Fibroblast of mammary gland (primary cell): Measurements from ENCODE around the gene SIN3B.

Source experiments
- DNase-seq: peaks from one replicate; pipeline ENCODE4 v3.0.0-alpha.2; 2010; ENCODE audit warnings: low read depth
- H3K4me3 ChIP-seq: 2 replicates; pipeline ENCODE4 v1.5.1; 2011; ENCODE audit warnings: low read depth, mild to moderate bottlenecking, low read length, moderate library complexity; ENCODE audit not compliant: control insufficient read depth
- TF ChIP-seq, protein P1 (sequence below): conservative IDR thresholded peaks from 2 replicates; pipeline ENCODE4 v1.5.1; 2011; ENCODE audit warnings: low read depth, low read length, inconsistent platforms; ENCODE audit not compliant: control insufficient read depth, insufficient read depth

Gene SIN3B

DNA sequence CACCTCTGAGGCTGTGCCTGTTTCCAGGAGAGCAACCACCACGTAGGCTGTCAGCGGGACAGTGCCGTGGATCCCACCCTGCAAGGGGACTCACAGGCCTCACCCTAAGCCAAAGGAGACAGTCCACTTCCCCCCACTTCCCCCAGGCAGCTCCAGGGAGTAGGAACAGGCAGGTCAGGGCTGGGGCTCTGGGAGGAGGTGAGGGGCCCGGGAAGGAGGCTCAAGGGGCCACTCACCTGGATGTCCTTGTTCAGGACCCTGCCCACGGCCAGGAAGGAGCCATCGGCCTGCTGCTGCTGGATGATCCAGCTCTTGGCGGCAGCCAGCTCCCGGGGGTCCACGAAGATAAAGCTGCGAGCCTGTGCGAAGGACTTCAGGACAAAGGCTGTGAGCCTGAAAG lies 85.2 kb downstream of the SIN3B start:
- H3K4me3 ChIP-seq, result no peak overlapping the region
- no peak for DNase-seq
- TF ChIP-seq, protein P1, sequence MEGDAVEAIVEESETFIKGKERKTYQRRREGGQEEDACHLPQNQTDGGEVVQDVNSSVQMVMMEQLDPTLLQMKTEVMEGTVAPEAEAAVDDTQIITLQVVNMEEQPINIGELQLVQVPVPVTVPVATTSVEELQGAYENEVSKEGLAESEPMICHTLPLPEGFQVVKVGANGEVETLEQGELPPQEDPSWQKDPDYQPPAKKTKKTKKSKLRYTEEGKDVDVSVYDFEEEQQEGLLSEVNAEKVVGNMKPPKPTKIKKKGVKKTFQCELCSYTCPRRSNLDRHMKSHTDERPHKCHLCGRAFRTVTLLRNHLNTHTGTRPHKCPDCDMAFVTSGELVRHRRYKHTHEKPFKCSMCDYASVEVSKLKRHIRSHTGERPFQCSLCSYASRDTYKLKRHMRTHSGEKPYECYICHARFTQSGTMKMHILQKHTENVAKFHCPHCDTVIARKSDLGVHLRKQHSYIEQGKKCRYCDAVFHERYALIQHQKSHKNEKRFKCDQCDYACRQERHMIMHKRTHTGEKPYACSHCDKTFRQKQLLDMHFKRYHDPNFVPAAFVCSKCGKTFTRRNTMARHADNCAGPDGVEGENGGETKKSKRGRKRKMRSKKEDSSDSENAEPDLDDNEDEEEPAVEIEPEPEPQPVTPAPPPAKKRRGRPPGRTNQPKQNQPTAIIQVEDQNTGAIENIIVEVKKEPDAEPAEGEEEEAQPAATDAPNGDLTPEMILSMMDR, result no peak

- H3K4me3 ChIP-seq, result no peak overlapping the region
- TF ChIP-seq, protein P1, result no peak
- no peak for DNase-seq
These were observed 85.9 kb downstream of the SIN3B start for GRCh38 chr19:16915135-16915534.

DNA sequence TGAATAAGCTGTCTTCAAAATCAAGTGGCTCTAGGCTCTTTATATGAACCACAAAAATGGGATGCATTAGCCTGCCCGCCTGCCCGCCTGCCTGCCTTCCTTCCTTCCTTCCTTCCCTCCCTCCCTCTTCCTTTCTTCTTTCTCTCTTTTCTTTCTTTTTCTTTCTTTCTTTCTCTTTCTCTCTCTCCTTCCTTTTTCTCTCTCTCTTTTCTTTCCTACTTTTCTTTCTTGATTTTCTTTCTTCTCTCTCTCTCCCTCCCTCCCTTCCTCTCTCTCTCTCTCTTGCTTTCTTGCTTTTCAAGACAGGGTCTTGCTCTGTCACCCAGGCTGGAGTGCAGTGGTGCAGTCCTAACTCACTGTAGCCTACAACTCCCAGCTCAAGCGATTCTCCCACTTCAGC lies 86.5 kb downstream of the SIN3B start:
- no peak overlapping the region for H3K4me3 ChIP-seq
- TF ChIP-seq, protein P1, result no peak
- DNase-seq, result no peak

DNA sequence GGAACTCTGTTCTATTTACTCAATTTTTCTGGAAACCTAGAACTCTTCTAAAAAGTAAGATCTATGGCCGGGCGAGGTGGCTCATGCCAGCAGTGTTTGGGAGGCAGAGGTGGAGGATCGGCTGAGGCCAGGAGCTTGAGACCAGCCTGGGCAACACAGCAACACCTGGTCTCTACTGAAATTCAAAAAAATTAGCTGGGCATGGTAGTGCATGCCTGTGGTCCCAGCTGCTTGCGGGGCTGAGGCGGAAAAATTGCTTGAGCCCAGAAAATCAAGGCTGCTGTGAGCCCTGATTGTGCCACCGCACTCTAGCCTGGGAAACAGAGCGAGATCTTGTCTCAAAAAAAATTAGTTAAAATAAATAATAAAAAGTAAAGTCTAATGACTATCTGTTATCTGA lies 88.2 kb downstream of the SIN3B start:
- no peak overlapping the region for H3K4me3 ChIP-seq
- no peak for DNase-seq
- TF ChIP-seq, protein P1, result no peak

GRCh38 chr19:16919496-16919895 lies 90.3 kb downstream of the SIN3B start:
- TF ChIP-seq, protein P1, result no peak
- no peak for DNase-seq

GRCh38 chr19:16920816-16921529 lies 91.8 kb downstream of the SIN3B start:
- TF ChIP-seq, protein P1, result no peak
- DNase-seq, result peak; percentile 91
- no peak overlapping the region for H3K4me3 ChIP-seq

More at GRCh38 chr19:16919496-16919895, 90.3 kb downstream of the SIN3B start:
- H3K4me3 ChIP-seq, result no peak overlapping the region
